GM21381 (cell line): ENCODE data around the gene HGS.

Source experiments
- ATAC-seq: cut with Tn5 transposase; IDR thresholded peaks from one replicate; pipeline ENCODE4 v1.9.1; 2021; ENCODE audit warnings: mild to moderate bottlenecking, moderate library complexity; ENCODE audit not compliant: unreplicated experiment

The HGS gene

GRCh38 chr17:81740395-81740961 is 56.7 kb downstream of the HGS start:
- ATAC-seq, result no peak

GRCh38 chr17:81741049-81741593 is 57.3 kb downstream of the HGS start:
- ATAC-seq, result no peak

DNA sequence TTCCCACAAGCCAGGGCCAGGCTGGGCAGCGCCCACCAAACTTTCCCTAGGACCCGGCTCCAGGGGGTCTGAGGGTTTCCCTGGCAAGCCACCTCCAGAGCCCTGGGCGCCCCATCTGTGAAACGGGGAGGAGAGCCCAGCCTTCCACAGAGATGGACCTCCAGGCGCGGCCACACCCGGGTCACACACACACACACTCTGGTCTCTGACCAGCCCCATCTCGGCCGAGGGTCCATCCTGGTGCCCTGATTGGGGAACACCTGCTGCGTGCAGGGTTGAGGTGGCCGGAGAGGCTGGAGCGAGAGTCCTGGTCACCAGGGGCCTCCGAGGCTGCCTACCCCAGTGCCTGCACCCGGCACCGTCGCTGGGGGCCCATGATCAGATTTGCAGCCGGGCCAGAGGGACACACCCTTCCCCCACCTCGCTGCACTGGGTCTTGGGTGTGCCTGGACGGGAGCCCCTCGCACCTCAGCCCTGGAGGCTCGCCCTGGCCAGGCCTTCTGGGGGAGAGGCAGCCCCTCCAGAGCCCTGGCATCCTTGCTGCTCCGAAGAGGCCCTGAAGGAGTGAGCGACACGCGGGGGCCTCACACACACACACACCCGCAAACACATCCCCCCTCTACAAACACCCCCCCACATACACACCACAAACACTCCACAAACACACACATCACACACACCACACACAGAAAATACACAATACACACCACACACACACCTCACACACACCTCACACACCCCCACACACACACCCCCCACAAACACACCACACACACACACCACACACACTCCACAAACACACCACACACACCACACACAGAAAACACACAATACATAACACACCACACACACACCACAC is 58.0 kb downstream of the HGS start:
- no peak for ATAC-seq
